Eye (tissue), 1 donor: ENCODE measurements around the gene GPATCH1.
A peak's percentile ranks its signal among the peaks of the same experiment; 100 is the strongest.

Experiments
- DNase-seq: peaks from one replicate; pipeline ENCODE4 v3.0.0-alpha.2; 2015

Gene GPATCH1

GRCh38 chr19:33064458-33064791 lies 16.6 kb upstream of the GPATCH1 start:
- peak; percentile 56 for DNase-seq

- DNase-seq: peak; percentile 82
Observed at GRCh38 chr19:33064792-33065550, 16.0 kb upstream of the GPATCH1 start, which contains the start of gene RHPN2. TSS of gene RHPN2 (minus strand) at chr19:33064888. CDS start at chr19:33064852, 36 bp downstream.

- DNase-seq: no peak
Observed at GRCh38 chr19:33066543-33066942, 14.4 kb upstream of the GPATCH1 start.

GRCh38 chr19:33067121-33067520 lies 13.9 kb upstream of the GPATCH1 start:
- DNase-seq: no peak

- DNase-seq: no peak
Observed at GRCh38 chr19:33071887-33072286, 9.1 kb upstream of the GPATCH1 start.

GRCh38 chr19:33075519-33075918 lies 5.5 kb upstream of the GPATCH1 start:
- DNase-seq: no peak

GRCh38 chr19:33085570-33086128 lies 4.7 kb downstream of the GPATCH1 start:
- DNase-seq: no peak

GRCh38 chr19:33086955-33087354 lies 6.0 kb downstream of the GPATCH1 start:
- no peak for DNase-seq

GRCh38 chr19:33089010-33089409 lies 8.0 kb downstream of the GPATCH1 start:
- DNase-seq: no peak

- no peak for DNase-seq
Observed at GRCh38 chr19:33090179-33090578, 9.2 kb downstream of the GPATCH1 start.

GRCh38 chr19:33093420-33094210 lies 12.6 kb downstream of the GPATCH1 start:
- no peak for DNase-seq

GRCh38 chr19:33094436-33095067 lies 13.6 kb downstream of the GPATCH1 start:
- DNase-seq: no peak

GRCh38 chr19:33096005-33096404 lies 15.0 kb downstream of the GPATCH1 start:
- no peak for DNase-seq

- DNase-seq: no peak
Observed at GRCh38 chr19:33098055-33098534, 17.1 kb downstream of the GPATCH1 start.

- no peak for DNase-seq
Observed at GRCh38 chr19:33100894-33101644, 20.1 kb downstream of the GPATCH1 start.

- DNase-seq: no peak
Observed at GRCh38 chr19:33102893-33103292, 21.9 kb downstream of the GPATCH1 start.

GRCh38 chr19:33108161-33108560 lies 27.2 kb downstream of the GPATCH1 start:
- DNase-seq: no peak

- no peak for DNase-seq
Observed at GRCh38 chr19:33110137-33110910, 29.3 kb downstream of the GPATCH1 start.

- DNase-seq: no peak
Observed at GRCh38 chr19:33111587-33111986, 30.6 kb downstream of the GPATCH1 start.

- DNase-seq: no peak
Observed at GRCh38 chr19:33114312-33114711, 33.3 kb downstream of the GPATCH1 start.

- no peak for DNase-seq
Observed at GRCh38 chr19:33117501-33117900, 36.5 kb downstream of the GPATCH1 start.

- no peak for DNase-seq
Observed at GRCh38 chr19:33118643-33119042, 37.7 kb downstream of the GPATCH1 start.
